Measurements from ENCODE around the gene SETD3.
A peak's percentile ranks its signal among the peaks of the same experiment; 100 is the strongest.

The SETD3 gene

GRCh38 chr14:99479906-99480869 is at the start of gene SETD3:
Gene SETD3, minus strand, starts transcription at chr14:99480859. Its CDS starts 15,054 bp downstream, at chr14:99465805.
- no peaks in the 10 kb centered on the region for H3K27me3 Mint-ChIP-seq
- peaks cover 26% of the 10 kb centered on the region for H3K36me3 Mint-ChIP-seq (ENCODE audit: low read depth)
- peak within 1 kb of the TSS; percentile 98 for H3K27ac Mint-ChIP-seq
- intact Hi-C loops (cut with micrococcal nuclease): loop anchor here (2.0 to 10.0 kb wide), 2 partner anchors 203 to 445 kb away; no protein-coding TSS in a partner anchor
- H3K4me1 Mint-ChIP-seq (ENCODE audit: low read depth): peaks cover 50% of the 10 kb centered on the region
- H3K4me3 Mint-ChIP-seq: peak within 1 kb of the TSS; percentile 94
- H3K9me3 Mint-ChIP-seq: no peaks in the 10 kb centered on the region

- intact Hi-C loops (cut with micrococcal nuclease): no loop called here
- H3K36me3 Mint-ChIP-seq (ENCODE audit: low read depth): no peaks in the 10 kb centered on the region
- no peaks in the 10 kb centered on the region for H3K9me3 Mint-ChIP-seq
- H3K27ac Mint-ChIP-seq: no peak overlapping the region
- no peaks in the 10 kb centered on the region for H3K27me3 Mint-ChIP-seq
- H3K4me3 Mint-ChIP-seq: no peak overlapping the region
- no peaks in the 10 kb centered on the region for H3K4me1 Mint-ChIP-seq (ENCODE audit: low read depth)
Observed at GRCh38 chr14:99529899-99530298, 49.2 kb upstream of the SETD3 start.

- intact Hi-C loops (cut with micrococcal nuclease): no loop called here
- Mint-ChIP-seq H3K27me3 (peaks cover 1% of the 10 kb centered on the region), H3K27ac (no peak overlapping the region), H3K9me3 (no peaks in the 10 kb centered on the region), H3K4me1 (ENCODE audit: low read depth) (no peaks in the 10 kb centered on the region), H3K36me3 (ENCODE audit: low read depth) (no peaks in the 10 kb centered on the region), H3K4me3 (no peak overlapping the region)
Observed at GRCh38 chr14:99527427-99528076, 46.9 kb upstream of the SETD3 start.

GRCh38 chr14:99527026-99527425 is 46.4 kb upstream of the SETD3 start:
- H3K4me3 Mint-ChIP-seq: no peak overlapping the region
- H3K9me3 Mint-ChIP-seq: no peaks in the 10 kb centered on the region
- no peaks in the 10 kb centered on the region for H3K4me1 Mint-ChIP-seq (ENCODE audit: low read depth)
- H3K27me3 Mint-ChIP-seq: peaks cover 1% of the 10 kb centered on the region
- no peak overlapping the region for H3K27ac Mint-ChIP-seq
- H3K36me3 Mint-ChIP-seq (ENCODE audit: low read depth): no peaks in the 10 kb centered on the region
- intact Hi-C loops (cut with micrococcal nuclease): no loop called here

GRCh38 chr14:99525699-99526080 is 45.0 kb upstream of the SETD3 start:
- no peaks in the 10 kb centered on the region for H3K36me3 Mint-ChIP-seq (ENCODE audit: low read depth)
- intact Hi-C loops (cut with micrococcal nuclease): no loop called here
- no peaks in the 10 kb centered on the region for H3K9me3 Mint-ChIP-seq
- peaks cover 1% of the 10 kb centered on the region for H3K27me3 Mint-ChIP-seq
- no peaks in the 10 kb centered on the region for H3K4me1 Mint-ChIP-seq (ENCODE audit: low read depth)
- H3K27ac Mint-ChIP-seq: no peak overlapping the region
- H3K4me3 Mint-ChIP-seq: no peak overlapping the region

- intact Hi-C loops (cut with micrococcal nuclease): no loop called here
- Mint-ChIP-seq H3K4me3 (no peak overlapping the region), H3K27ac (no peak overlapping the region), H3K9me3 (no peaks in the 10 kb centered on the region), H3K36me3 (ENCODE audit: low read depth) (no peaks in the 10 kb centered on the region), H3K4me1 (ENCODE audit: low read depth) (no peaks in the 10 kb centered on the region), H3K27me3 (peaks cover 1% of the 10 kb centered on the region)
Observed at GRCh38 chr14:99524804-99525698, 44.4 kb upstream of the SETD3 start.

GRCh38 chr14:99524091-99524661 is 43.5 kb upstream of the SETD3 start:
- intact Hi-C loops (cut with micrococcal nuclease): no loop called here
- Mint-ChIP-seq H3K4me1 (ENCODE audit: low read depth) (no peaks in the 10 kb centered on the region), H3K36me3 (ENCODE audit: low read depth) (no peaks in the 10 kb centered on the region), H3K27me3 (peaks cover 1% of the 10 kb centered on the region), H3K9me3 (no peaks in the 10 kb centered on the region), H3K27ac (no peak overlapping the region), H3K4me3 (no peak overlapping the region)

GRCh38 chr14:99523704-99524055 is 43.0 kb upstream of the SETD3 start:
- intact Hi-C loops (cut with micrococcal nuclease): no loop called here
- Mint-ChIP-seq H3K27me3 (peaks cover 1% of the 10 kb centered on the region), H3K4me1 (ENCODE audit: low read depth) (no peaks in the 10 kb centered on the region), H3K9me3 (no peaks in the 10 kb centered on the region), H3K36me3 (ENCODE audit: low read depth) (no peaks in the 10 kb centered on the region), H3K27ac (no peak overlapping the region), H3K4me3 (no peak overlapping the region)

GRCh38 chr14:99522934-99523703 is 42.5 kb upstream of the SETD3 start:
- H3K9me3 Mint-ChIP-seq: no peaks in the 10 kb centered on the region
- H3K4me3 Mint-ChIP-seq: no peak overlapping the region
- H3K27ac Mint-ChIP-seq: no peak overlapping the region
- H3K27me3 Mint-ChIP-seq: peaks cover 1% of the 10 kb centered on the region
- no peaks in the 10 kb centered on the region for H3K4me1 Mint-ChIP-seq (ENCODE audit: low read depth)
- H3K36me3 Mint-ChIP-seq (ENCODE audit: low read depth): no peaks in the 10 kb centered on the region
- intact Hi-C loops (cut with micrococcal nuclease): no loop called here

GRCh38 chr14:99522457-99522891 is 41.8 kb upstream of the SETD3 start:
- Mint-ChIP-seq H3K36me3 (ENCODE audit: low read depth) (no peaks in the 10 kb centered on the region), H3K4me1 (ENCODE audit: low read depth) (no peaks in the 10 kb centered on the region), H3K9me3 (no peaks in the 10 kb centered on the region), H3K27ac (no peak overlapping the region), H3K4me3 (no peak overlapping the region), H3K27me3 (peaks cover 1% of the 10 kb centered on the region)
- intact Hi-C loops (cut with micrococcal nuclease): no loop called here

GRCh38 chr14:99522025-99522401 is 41.4 kb upstream of the SETD3 start:
- peaks cover 2% of the 10 kb centered on the region for H3K27me3 Mint-ChIP-seq
- no peaks in the 10 kb centered on the region for H3K4me1 Mint-ChIP-seq (ENCODE audit: low read depth)
- no peak overlapping the region for H3K27ac Mint-ChIP-seq
- no peak overlapping the region for H3K4me3 Mint-ChIP-seq
- no peaks in the 10 kb centered on the region for H3K36me3 Mint-ChIP-seq (ENCODE audit: low read depth)
- intact Hi-C loops (cut with micrococcal nuclease): no loop called here
- no peaks in the 10 kb centered on the region for H3K9me3 Mint-ChIP-seq

- peaks cover 2% of the 10 kb centered on the region for H3K27me3 Mint-ChIP-seq
- intact Hi-C loops (cut with micrococcal nuclease): no loop called here
Observed at GRCh38 chr14:99521176-99522024, 40.7 kb upstream of the SETD3 start.

More at GRCh38 chr14:99521176-99522024, 40.7 kb upstream of the SETD3 start:
- no peak overlapping the region for H3K4me3 Mint-ChIP-seq
- H3K4me1 Mint-ChIP-seq (ENCODE audit: low read depth): no peaks in the 10 kb centered on the region
- H3K9me3 Mint-ChIP-seq: no peaks in the 10 kb centered on the region
- no peak overlapping the region for H3K27ac Mint-ChIP-seq
- no peaks in the 10 kb centered on the region for H3K36me3 Mint-ChIP-seq (ENCODE audit: low read depth)

Measured in dendritic cell treated with granulocyte-macrophage colony-stimulating factor and Interleukin-4, amounts not matched to agents 40 ng/mL and 50 ng/mL, for 4 days (primary cell).